K562 treated with DMSO at 1 percent for 48 hours (cell line): ENCODE data around the gene FGF4. TPM values are rescaled to one million over a fixed set of nuclear protein-coding genes. Genes with fewer than 3 reads are reported as not detected.

Experiments
- total RNA-seq: library from RNA; unstranded; fragments of 300-600 nt; gene quantifications from 2 replicates; pipeline ENCODE4 v1.2.3, GENCODE V29; 2022; ENCODE audit warnings: low replicate concordance; ENCODE audit errors: extremely low read depth

The FGF4 gene
- total RNA-seq = not detected in 2 replicates

GRCh38 chr11:69775163-69775755, at the start of gene FGF4:
FGF4 (minus strand) TSS chr11:69775341; CDS start chr11:69775084, 257 bp downstream.

DNA sequence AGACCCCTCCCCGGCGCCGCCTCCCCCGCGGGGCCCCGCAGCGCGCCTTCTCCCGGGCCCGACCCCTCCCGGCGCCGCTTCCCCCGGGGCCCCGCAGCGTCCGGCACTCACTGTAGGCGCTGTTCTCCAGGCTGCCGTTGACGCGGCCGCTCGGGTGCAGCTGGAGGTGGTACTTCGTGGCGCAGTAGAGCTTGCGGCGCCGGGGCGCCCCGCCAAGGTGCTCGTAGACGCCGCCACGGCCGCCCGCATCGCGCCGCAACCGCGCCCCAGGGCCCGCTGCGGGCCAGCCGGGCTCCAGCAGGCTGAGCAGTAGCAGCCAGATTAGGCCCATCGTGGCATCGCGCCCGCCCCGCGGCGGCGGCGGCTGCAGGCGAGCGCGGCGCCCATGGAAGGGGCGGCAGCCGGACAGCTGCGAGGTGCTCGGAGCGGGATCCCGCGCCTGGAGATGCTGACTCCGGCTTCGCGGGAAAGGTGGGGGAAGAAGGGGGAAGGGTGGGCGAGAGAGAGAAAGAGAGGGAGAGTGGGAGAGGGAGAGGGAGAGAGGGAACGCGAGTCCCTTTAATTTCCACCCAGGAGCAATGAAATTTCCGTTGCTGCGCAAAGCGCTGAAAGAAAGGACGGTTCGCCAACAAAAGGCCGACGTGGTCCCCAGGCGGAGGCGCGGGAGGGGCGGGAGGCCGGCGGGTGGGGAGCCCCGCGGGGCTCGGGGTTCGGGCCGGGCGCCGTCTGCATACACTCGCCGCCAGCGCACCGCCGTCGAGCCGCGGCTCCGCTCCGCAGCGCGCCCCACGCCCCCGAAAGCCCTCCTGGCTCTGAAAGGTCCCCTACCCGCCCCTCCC, 43.7 kb upstream of the FGF4 start, which contains the start of gene FGF3:
FGF3 (minus strand) TSS at position 814 of the 839 bp plus-strand sequence; CDS start at position 331, 483 bp downstream.

Other genes with a start within 250 kb of the FGF4 start
- not detected in 2 replicates for gene CCND1, start 134.2 kb downstream of the FGF4 start, total RNA-seq
- gene LTO1, start 100.0 kb downstream of the FGF4 start, total RNA-seq = not detected in 2 replicates
- not detected in 2 replicates for gene FGF19, start 71.3 kb downstream of the FGF4 start, total RNA-seq
- gene FGF3, start 44.1 kb upstream of the FGF4 start, total RNA-seq = not detected in 2 replicates